Bronchial epithelial cell (primary cell): ENCODE results near the gene CADM1. TPM values are rescaled to one million over a fixed set of nuclear protein-coding genes. Genes with fewer than 3 reads are reported as not detected.

Source experiments
- DNase-seq: peaks from one replicate; pipeline ENCODE4 v3.0.0-alpha.2; 2010; ENCODE audit warnings: low read depth
- FAIRE-seq: peaks from 2 replicates; lab custom pipeline; 2011; peaks lifted over from hg19 to GRCh38; lab: Jason Lieb, UNC
- H3K27me3 ChIP-seq: 2 replicates; pipeline ENCODE4 v1.5.1; 2011; ENCODE audit warnings: low read length; ENCODE audit not compliant: control insufficient read depth, insufficient read depth
- H3K36me3 ChIP-seq: 2 replicates; pipeline ENCODE4 v1.5.1; 2011; ENCODE audit warnings: low read length; ENCODE audit not compliant: control insufficient read depth, insufficient read depth
- H3K4me3 ChIP-seq: 2 replicates; pipeline ENCODE4 v1.5.1; 2011; ENCODE audit warnings: mild to moderate bottlenecking, low read depth, low read length, control low read depth
- CTCF ChIP-seq: IDR thresholded peaks from 2 replicates; pipeline ENCODE4 v1.5.1; 2011; ENCODE audit warnings: mild to moderate bottlenecking, moderate library complexity, low read length, control low read depth, inconsistent platforms; ENCODE audit not compliant: insufficient read depth, severe bottlenecking
- total RNA-seq: library from RNA; depleted of rRNA; stranded (reverse); fragments of >200 nt; gene quantifications from 2 replicates; pipeline ENCODE4 v1.2.1, GENCODE V29; 2014

The CADM1 gene
- total RNA-seq, 1 donor from 2014 or later, result 1.6 TPM

DNA sequence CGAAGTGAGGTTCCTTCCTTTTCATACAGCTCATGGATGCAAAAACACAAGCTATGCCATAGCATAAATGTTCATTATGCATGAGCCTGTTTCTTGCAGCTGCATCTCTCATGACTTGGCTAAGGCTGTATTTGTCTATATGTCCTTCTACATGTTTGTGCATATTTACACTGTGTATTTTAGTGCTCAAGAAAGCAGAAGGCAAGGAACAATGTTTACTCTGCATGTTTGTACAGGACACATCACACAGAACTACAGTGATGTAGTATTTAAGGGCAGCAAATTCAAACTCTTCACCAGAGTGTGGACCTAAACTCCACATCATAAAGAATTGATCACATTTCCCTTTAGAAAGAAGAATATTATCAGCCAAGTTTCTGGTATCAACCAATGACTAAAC, 170.3 kb downstream of the CADM1 start:
- no peaks in the 10 kb centered on the region for H3K27me3 ChIP-seq
- TF ChIP-seq CTCF, result no peak
- peak; percentile 18 for FAIRE-seq
- no peak overlapping the region for H3K4me3 ChIP-seq
- DNase-seq, result peak; percentile 40
- no peaks in the 10 kb centered on the region for H3K36me3 ChIP-seq

GRCh38 chr11:115333121-115333520, 171.1 kb downstream of the CADM1 start:
- H3K27me3 ChIP-seq, result no peaks in the 10 kb centered on the region
- FAIRE-seq (no peak), DNase-seq (peak; percentile 62)
- no peak overlapping the region for H3K4me3 ChIP-seq
- no peaks in the 10 kb centered on the region for H3K36me3 ChIP-seq
- TF ChIP-seq CTCF, result no peak

GRCh38 chr11:115330684-115331482, 173.3 kb downstream of the CADM1 start:
- H3K36me3 ChIP-seq, result no peaks in the 10 kb centered on the region
- no peaks in the 10 kb centered on the region for H3K27me3 ChIP-seq
- TF ChIP-seq CTCF, result no peak
- no peak overlapping the region for H3K4me3 ChIP-seq
- DNase-seq, result no peak
- FAIRE-seq, result no peak

DNA sequence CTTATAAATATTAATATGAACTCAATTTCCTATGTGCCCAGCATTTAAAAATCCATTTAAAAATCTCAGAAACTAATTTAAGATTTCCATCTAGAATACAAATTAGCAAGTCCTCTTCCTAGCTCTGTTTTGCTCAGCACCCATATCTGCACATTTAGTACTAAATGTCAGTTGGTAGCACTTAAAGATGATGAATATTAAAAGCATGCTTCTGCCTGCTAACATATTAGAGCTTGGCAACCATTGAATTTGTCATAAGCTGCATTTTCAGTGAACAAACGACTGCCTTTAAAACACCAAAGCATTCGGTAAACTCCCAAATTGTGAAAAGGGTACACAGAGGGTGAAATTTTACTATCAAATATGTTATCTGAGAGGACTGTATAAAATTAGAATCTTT, 177.7 kb downstream of the CADM1 start:
- Histone ChIP-seq H3K36me3 (no peaks in the 10 kb centered on the region), H3K27me3 (no peaks in the 10 kb centered on the region), H3K4me3 (no peak overlapping the region)
- no peak for DNase-seq
- no peak for FAIRE-seq
- no peak for TF ChIP-seq CTCF

DNA sequence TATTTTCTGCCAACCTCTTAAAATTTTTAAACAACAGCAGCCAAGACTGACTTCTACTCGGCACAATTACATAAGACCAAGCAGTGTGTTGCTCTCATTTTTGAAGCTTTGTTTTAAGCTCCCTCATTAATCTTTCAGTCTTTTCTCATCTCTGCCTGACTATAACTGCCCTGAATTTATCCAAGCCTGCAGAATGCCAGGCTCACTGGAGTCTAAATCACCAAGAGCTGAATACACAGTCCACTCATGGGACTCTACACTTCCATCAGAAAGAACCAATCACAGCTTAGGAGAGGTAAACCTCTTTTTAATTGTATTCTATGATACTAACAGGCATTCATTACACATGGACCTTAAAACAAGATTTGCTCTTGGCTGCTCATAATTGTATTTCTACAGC, 178.7 kb downstream of the CADM1 start:
- no peak for DNase-seq
- FAIRE-seq, result no peak
- H3K4me3 ChIP-seq, result no peak overlapping the region
- no peak for TF ChIP-seq CTCF
- no peaks in the 10 kb centered on the region for H3K27me3 ChIP-seq
- H3K36me3 ChIP-seq, result no peaks in the 10 kb centered on the region
